ENCODE data around the gene TM9SF4.

DNA sequence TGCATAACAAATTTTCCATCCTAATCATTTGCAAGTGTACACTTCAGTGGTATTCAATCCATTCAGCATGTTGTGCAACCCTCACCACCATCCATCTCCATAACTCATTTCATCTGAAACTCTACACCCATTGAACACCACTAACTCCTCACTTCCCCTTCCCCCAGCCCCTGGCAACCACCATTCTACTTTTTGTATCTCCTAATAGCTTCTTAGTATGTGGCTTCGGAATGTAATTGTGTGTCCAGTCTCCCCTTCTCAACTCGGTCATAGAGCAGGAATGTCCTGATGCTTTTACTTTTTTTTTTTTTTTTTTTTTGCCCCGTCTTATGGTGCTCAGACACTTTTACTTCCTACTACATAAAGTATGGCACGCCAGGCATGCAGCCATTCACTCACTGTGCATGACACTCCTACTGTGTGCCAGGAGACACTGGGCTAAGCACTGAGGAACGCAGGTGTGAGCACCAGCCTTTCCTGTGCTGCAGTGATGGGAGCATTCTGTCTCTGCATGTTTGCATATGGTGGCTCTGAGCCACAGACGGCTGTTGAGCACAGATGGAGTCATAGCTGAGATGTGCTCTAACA, 42.2 kb upstream of the TM9SF4 start:
- TF ChIP-seq, protein P1, sequence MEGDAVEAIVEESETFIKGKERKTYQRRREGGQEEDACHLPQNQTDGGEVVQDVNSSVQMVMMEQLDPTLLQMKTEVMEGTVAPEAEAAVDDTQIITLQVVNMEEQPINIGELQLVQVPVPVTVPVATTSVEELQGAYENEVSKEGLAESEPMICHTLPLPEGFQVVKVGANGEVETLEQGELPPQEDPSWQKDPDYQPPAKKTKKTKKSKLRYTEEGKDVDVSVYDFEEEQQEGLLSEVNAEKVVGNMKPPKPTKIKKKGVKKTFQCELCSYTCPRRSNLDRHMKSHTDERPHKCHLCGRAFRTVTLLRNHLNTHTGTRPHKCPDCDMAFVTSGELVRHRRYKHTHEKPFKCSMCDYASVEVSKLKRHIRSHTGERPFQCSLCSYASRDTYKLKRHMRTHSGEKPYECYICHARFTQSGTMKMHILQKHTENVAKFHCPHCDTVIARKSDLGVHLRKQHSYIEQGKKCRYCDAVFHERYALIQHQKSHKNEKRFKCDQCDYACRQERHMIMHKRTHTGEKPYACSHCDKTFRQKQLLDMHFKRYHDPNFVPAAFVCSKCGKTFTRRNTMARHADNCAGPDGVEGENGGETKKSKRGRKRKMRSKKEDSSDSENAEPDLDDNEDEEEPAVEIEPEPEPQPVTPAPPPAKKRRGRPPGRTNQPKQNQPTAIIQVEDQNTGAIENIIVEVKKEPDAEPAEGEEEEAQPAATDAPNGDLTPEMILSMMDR (IDR thresholded peaks at IDR 0.05; ENCODE audit: control extremely low read depth in 1 of 3, insufficient read depth in 1 of 3, low read depth in 1 of 3, low read length in 3 of 3), result no peak
- TF ChIP-seq SIN3A (conservative IDR thresholded peaks at IDR 0.05 in 1 of 2, IDR thresholded peaks at IDR 0.05 in 1 of 2; ENCODE audit: low read depth in 1 of 2, low read length in 2 of 2) (no peak), BACH1 (IDR thresholded peaks at IDR 0.05; ENCODE audit: low read length) (no peak), USF2 (IDR thresholded peaks at IDR 0.05; ENCODE audit: low read length) (no peak), POLR2A (IDR thresholded peaks at IDR 0.05; ENCODE audit: control extremely low read depth in 1 of 2, low read depth in 2 of 2, low read length in 2 of 2) (no peak), CHD1 (IDR thresholded peaks at IDR 0.05; ENCODE audit: low read depth, low read length) (no peak), GABPA (IDR thresholded peaks at IDR 0.05; ENCODE audit: borderline replicate concordance, insufficient read depth, low read length) (no peak), EZH2 (IDR thresholded peaks at IDR 0.05; ENCODE audit: low read depth, low read length, severe bottlenecking) (no peak), MAFK (IDR thresholded peaks at IDR 0.05; ENCODE audit: low read depth, low read length) (no peak), HDAC2 (IDR thresholded peaks at IDR 0.05; ENCODE audit: borderline replicate concordance in 1 of 2, low read depth in 2 of 2, low read length in 2 of 2) (no peak), POLR2AphosphoS5 (IDR thresholded peaks at IDR 0.05; ENCODE audit: low read depth, low read length) (no peak), MAX (IDR thresholded peaks at IDR 0.05) (no peak), TCF12 (IDR thresholded peaks at IDR 0.05; ENCODE audit: low read depth, low read length) (no peak)

Data from H1 (cell line).